Pancreas (tissue), 10 donors: ENCODE data around the gene STX4. TPM values are rescaled to one million over a fixed set of nuclear protein-coding genes. Genes with fewer than 3 reads are reported as not detected.
A peak's percentile ranks its signal among the peaks of the same experiment; 100 is the strongest.

Source experiments
- ATAC-seq, 4 donors: fragments of 200-7000 bp; cut with Tn5 transposase; one replicate each; pipeline versions ENCODE4 v1.8.0 to v1.9.1; 2020; ENCODE audit warnings: mild to moderate bottlenecking in 4 of 4, moderate library complexity in 4 of 4
- DNase-seq, 6 donors: peaks; one replicate each; pipeline ENCODE4 v3.0.0-alpha.2; 2020
- FAIRE-seq: peaks from 2 replicates; lab custom pipeline; 2012; peaks lifted over from hg19 to GRCh38; lab: Jason Lieb, UNC
- H3K27ac ChIP-seq, 4 donors: fragments of 200-600 bp; sonication (generic); 1 replicate in 3 of 4; 2 replicates in 1 of 4; pipeline versions ENCODE4 v1.5.0 to v1.8.0; 2020
- H3K27me3 ChIP-seq, 4 donors: fragments of 200-600 bp; one replicate each; pipeline ENCODE4 v1.8.0; 2021
- H3K36me3 ChIP-seq, 3 donors: fragments of 200-600 bp; sonication (generic) in 1 of 3; one replicate each; pipeline versions ENCODE4 v1.5.0 to v1.8.0; 2020 to 2021
- H3K4me1 ChIP-seq, 3 donors: fragments of 200-600 bp; one replicate each; pipeline ENCODE4 v1.8.0; 2021
- H3K4me3 ChIP-seq, 4 donors: fragments of 200-600 bp; sonication (generic) in 2 of 4; one replicate each; pipeline versions ENCODE4 v1.5.0 to v1.8.0; 2020 to 2021
- H3K9me3 ChIP-seq, 4 donors: fragments of 200-600 bp; one replicate each; pipeline ENCODE4 v1.8.0; 2021
- WGBS, 2 donors: extraction: QIAGEN DNeasy Blood & Tissue Kit; methylation state at CpG; one replicate each; pipeline ENCODE4 v1.1.7; 2013; 5-methylcytosine and 5-hydroxymethylcytosine counted together
- intact Hi-C, 3 donors: fragments of 100-400 bp; cut with DNase I; formaldehyde crosslinking; loops; one replicate each; pipeline versions ENCODE4 v1.11.1 to v1.14.2; 2022
- polyA plus RNA-seq, 2 donors: library from polyadenylated mRNA; stranded (reverse); fragments of 200-250 nt; gene quantifications; one replicate each; pipeline ENCODE4 v1.2.3, GENCODE V29; 2013
- total RNA-seq, 6 donors: library from RNA; stranded (reverse); fragmentation: NEBNext Ultra II Directional in 4 of 6; extraction: Animal tissue kit (Norgen Biotek cat#: 25700) in 4 of 6; gene quantifications; one replicate each; pipeline versions ENCODE4 v1.2.1 to v1.2.4, GENCODE V29; 2021 to 2023
- TF ChIP-seq, protein P1 (sequence below), 4 donors: fragments of 200-600 bp; sonication (generic) in 3 of 4; IDR thresholded peaks; one replicate each; pipeline versions ENCODE4 v1.5.0 to v1.8.0; 2021; ENCODE audit warnings: antibody characterized with exemption in 4 of 4
- donor health status: healthy with polysubstance abuse.
- donor health status: DM: no; HTN: no; CAD: no; lungs with moderate emphysema.
- donor health status: DM: no; HTN: no; CAD: no.
- donor health status: control.
- donor health status: control.
- donor health status: Bipolar disorder and iron deficiency.
- donor health status: DM: yes; HTN: yes; CAD: no.
- donor health status: DM: no; HTN: no; CAD: no.
- donor health status: DM: no; HTN: no; CAD: no.
- donor health status: DM: yes; HTN: yes; CAD: no.

Gene STX4
- total and polyA plus RNA-seq, 8 donors: 22.2 to 94.4 (median 29.4) TPM

DNA sequence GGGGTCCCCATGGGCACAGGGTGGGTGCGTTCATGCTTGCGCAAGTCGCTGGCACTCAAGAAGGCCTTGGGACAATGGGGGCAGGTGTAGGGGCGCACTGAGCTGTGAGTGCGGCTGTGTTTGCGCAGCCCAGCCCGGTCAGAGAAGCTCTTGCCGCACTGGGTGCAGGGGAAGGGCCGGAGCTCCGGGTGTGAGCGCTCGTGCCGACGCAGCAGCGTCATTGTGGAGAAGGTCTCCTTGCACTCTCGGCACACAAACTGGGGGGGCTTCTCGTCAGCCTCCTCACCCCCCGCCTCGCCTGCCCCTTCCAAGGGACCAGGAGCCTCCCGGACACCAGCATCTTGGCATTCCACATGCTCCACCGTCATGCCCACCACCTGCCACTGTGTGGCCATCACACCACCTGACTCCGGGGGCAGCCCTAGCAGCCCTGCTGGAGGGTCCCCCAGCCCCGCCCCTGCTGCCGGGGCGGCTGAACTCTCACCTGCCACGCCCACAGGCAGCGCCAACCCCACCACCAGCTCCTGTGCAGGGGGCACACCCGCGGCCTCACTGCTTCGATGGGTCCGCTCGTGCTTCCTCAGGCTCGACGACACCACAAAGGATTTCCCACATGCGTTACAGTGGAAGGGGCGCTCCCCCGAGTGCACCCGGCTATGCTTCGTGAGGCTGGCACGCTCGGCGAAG, 27.9 kb downstream of the STX4 start:
- TF ChIP-seq, protein P1, sequence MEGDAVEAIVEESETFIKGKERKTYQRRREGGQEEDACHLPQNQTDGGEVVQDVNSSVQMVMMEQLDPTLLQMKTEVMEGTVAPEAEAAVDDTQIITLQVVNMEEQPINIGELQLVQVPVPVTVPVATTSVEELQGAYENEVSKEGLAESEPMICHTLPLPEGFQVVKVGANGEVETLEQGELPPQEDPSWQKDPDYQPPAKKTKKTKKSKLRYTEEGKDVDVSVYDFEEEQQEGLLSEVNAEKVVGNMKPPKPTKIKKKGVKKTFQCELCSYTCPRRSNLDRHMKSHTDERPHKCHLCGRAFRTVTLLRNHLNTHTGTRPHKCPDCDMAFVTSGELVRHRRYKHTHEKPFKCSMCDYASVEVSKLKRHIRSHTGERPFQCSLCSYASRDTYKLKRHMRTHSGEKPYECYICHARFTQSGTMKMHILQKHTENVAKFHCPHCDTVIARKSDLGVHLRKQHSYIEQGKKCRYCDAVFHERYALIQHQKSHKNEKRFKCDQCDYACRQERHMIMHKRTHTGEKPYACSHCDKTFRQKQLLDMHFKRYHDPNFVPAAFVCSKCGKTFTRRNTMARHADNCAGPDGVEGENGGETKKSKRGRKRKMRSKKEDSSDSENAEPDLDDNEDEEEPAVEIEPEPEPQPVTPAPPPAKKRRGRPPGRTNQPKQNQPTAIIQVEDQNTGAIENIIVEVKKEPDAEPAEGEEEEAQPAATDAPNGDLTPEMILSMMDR (IDR thresholded peaks at IDR 0.05): no peak
- H3K27ac ChIP-seq: no peak overlapping the region
- H3K36me3 ChIP-seq: peaks cover 0 to 10% (median 2%) of the 10 kb centered on the region in 3 donors
- FAIRE-seq (no peak), ATAC-seq (no peak), DNase-seq (peak in 1 of 6 donors; percentile 67)
- H3K9me3 ChIP-seq: no peaks in the 10 kb centered on the region
- 93 to 95% methylated on average over 41 to 42 of the region's 42 CpGs for WGBS, 2 donors
- no peaks in the 10 kb centered on the region for H3K4me1 ChIP-seq
- intact Hi-C loops: no loop called here
- H3K4me3 ChIP-seq: no peak overlapping the region
- no peaks in the 10 kb centered on the region for H3K27me3 ChIP-seq

DNA sequence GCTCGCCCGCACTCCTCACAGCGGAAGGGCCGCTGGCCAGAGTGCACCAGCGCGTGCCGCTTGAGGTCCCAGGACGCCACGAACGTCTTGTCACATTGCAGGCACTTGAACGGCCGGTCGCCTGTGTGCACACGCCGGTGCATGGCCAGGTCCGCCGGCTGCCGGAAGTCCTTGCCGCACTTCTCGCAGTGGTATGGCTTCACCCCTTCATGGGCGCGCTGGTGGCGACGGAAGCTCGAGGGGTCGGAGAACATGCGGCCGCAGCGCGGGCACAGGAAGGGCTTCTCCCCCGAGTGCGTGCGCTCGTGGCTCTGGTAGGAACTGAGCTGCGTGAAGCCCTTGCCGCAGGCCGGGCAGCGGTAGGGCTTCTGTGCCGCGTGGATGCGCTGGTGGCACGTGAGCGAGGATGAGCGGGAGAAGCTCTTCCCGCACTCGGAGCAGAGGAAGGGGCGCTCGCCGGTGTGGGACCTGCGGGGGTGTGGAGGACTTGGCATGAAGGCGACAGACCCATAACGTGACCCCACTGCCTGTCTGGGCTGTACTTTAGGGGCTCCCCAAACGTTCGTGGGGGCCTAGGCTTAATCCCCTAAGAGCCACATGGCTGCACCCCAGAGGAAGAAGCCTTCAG, 28.6 kb downstream of the STX4 start:
- Histone ChIP-seq H3K4me1 (no peaks in the 10 kb centered on the region), H3K9me3 (no peaks in the 10 kb centered on the region), H3K27me3 (no peaks in the 10 kb centered on the region), H3K27ac (no peak overlapping the region), H3K36me3 (peaks cover 0 to 10% (median 2%) of the 10 kb centered on the region in 3 donors), H3K4me3 (no peak overlapping the region)
- ATAC-seq: no peak
- 94 to 96% methylated on average over 53 to 54 of the region's 54 CpGs for WGBS, 2 donors
- no peak for FAIRE-seq
- TF ChIP-seq, protein P1 (IDR thresholded peaks at IDR 0.05): no peak
- intact Hi-C loops: no loop called here
- peak in 1 of 6 donors; percentile 63 for DNase-seq

DNA sequence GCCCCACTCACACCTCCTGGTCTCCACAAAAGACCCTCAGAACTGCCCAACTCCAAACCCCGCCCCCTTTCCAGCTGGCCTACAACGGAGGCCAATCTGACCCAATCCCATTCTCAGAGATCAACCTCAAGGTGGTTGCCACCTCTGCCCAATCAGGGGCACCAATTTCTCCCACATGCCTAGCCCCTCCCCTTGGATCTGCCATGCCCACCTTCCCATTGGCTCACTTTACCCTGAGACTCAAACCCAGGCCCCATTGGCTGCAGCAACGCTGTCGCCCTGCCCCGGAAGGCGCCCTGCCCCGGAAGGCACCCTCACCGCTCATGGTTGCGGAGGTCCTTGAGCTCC, 30.1 kb downstream of the STX4 start:
- no peaks in the 10 kb centered on the region for H3K4me1 ChIP-seq
- no peak overlapping the region for H3K27ac ChIP-seq
- DNase-seq (no peak), FAIRE-seq (no peak), ATAC-seq (no peak)
- peaks cover 0 to 10% (median 2%) of the 10 kb centered on the region in 3 donors for H3K36me3 ChIP-seq
- WGBS, 2 donors: 93% methylated on average over 9 of the region's 9 CpGs
- no peaks in the 10 kb centered on the region for H3K27me3 ChIP-seq
- TF ChIP-seq, protein P1 (IDR thresholded peaks at IDR 0.05): no peak
- intact Hi-C loops: no loop called here
- no peaks in the 10 kb centered on the region for H3K9me3 ChIP-seq
- no peak overlapping the region for H3K4me3 ChIP-seq

DNA sequence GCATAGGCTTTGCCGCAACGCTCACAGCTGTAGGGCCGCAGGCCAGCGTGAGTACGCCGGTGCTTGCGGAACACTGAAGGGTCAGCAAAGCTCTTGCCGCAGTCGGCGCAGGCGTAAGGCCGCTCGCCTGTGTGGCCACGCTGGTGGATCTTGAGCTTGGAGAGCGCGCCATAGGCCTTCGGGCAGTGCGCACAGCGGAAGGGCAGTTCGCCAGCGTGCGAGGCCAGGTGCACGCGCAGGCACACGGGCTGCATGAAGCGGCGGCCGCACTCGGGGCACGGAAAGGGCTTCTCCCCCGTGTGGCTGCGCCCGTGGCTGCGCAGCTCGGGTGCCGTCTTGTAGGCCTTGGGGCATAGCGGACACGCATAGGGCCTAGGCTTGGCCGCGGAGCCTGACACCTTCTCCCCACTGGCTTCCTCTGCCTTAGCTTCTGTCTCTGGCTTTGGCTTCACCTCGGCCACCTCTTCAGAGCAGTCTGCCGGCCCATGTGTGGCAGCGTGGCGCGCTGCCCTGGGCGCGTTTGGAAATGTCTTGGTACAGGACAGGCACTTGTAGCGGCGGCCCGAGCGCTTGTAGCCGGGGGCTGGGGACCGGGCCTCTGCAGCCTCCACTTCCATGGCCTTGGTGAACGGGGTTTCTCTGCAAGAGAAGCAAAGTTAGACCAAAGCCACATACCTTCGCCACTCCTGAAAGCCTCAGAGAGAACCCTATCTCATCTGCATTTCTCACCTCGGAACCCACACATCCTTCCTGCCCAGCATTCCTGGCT, 30.7 kb downstream of the STX4 start:
- no peaks in the 10 kb centered on the region for H3K4me1 ChIP-seq
- no peaks in the 10 kb centered on the region for H3K9me3 ChIP-seq
- TF ChIP-seq, protein P1 (IDR thresholded peaks at IDR 0.05): no peak
- WGBS, 2 donors: 93 to 94% methylated on average over 56 of the region's 56 CpGs
- H3K4me3 ChIP-seq: no peak overlapping the region
- intact Hi-C loops: no loop called here
- H3K27me3 ChIP-seq: no peaks in the 10 kb centered on the region
- peaks cover 0 to 10% (median 2%) of the 10 kb centered on the region in 3 donors for H3K36me3 ChIP-seq
- FAIRE-seq: no peak
- no peak overlapping the region for H3K27ac ChIP-seq
- no peak for DNase-seq
- peak in 2 of 4 donors; percentile 13 to 15 for ATAC-seq
